GM20431 (cell line): ENCODE measurements around the gene MAGI1.
"Not testable (repeated sequence)": the region's sequence is repeated elsewhere in the genome, so short reads cannot be mapped to it uniquely, and the experiment has no call there.

Source experiments
- in situ Hi-C: fragments of 300-500 bp; cut with MseI, MboI; formaldehyde crosslinking; loops from one replicate; pipeline ENCODE4 v1.15.0; 2020; ENCODE audit warnings: low sequenced_read_pairs; ENCODE audit not compliant: unreplicated experiment

MAGI1 gene

DNA sequence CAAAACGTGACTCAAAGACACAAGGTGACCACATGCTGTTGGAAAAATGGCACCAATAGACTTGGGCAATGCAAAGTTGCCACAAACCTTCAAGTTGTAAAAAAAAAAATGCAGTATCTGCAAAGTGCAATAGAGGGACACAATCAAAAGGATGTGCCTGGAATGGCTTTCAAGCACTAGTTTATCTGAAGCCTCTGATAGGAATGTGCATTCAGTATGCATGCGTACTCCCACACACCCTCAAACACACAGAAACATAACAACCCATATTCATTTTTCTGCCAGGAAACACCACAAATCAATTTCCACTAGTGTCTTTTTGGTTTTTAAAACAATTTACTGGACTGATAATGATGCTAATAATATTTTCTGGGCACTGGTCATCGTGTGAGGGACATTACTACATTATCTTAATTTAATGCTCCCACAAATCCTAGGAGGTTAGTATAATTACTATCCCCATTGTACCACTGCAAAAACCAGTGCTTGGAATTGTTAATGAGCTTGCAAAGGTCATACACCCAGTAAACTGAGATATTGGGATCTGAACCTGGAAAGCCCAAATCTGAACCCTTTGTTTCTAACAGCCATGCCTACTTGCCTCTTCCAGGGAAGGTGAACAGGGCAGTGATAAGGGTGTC lies 298.7 kb downstream of the MAGI1 start:
- in situ Hi-C loops, result loop anchor here (25.0 kb wide), 1 partner anchor 1203 kb away; no protein-coding TSS in a partner anchor

DNA sequence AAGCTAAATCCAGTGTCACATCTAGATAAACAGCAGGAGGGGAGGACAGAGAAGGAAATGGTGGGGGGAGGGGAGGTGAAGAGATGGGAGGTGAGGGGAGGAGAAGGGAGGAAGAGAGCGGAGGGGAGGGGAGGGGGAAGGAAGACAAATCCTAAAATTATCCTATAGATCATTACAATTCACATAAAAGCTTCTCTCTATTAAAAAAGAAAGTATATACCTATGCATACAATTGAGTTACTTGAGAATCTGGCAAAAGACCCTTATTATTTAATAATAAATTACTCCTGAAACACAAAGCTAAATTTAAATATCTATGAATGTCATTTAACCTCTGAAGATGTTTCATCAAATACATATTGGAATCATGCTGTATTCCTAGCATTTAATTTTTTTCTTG lies 303.9 kb downstream of the MAGI1 start:
- in situ Hi-C loops, result loop anchor here (25.0 kb wide), 1 partner anchor 1197 kb away; no protein-coding TSS in a partner anchor

DNA sequence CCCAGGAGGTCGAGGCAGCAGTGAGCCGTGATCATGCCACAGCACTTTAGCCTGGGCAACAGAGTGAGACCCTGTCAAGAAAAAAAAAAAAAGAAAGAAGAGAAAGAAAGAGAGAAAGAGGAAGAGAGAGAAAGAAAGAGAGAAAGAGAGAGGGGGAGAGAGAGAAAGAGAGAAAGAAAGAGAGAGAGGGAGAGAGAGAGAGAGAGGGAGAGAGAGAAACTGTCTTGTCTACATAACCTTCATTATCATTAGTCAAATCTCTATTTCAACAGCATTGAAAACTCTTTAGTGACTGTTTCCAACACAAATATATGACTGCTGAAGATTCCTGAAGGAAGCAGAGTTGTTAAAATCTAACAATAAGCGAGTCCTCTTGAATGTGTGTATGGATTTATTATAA lies 304.3 kb downstream of the MAGI1 start:
- in situ Hi-C loops, result loop anchor here (25.0 kb wide), 1 partner anchor 1197 kb away; no protein-coding TSS in a partner anchor

GRCh38 chr3:65733459-65733858 lies 305.3 kb downstream of the MAGI1 start:
- in situ Hi-C loops, result loop anchor here (25.0 kb wide), 1 partner anchor 1196 kb away; no protein-coding TSS in a partner anchor

GRCh38 chr3:65732051-65732935 lies 306.4 kb downstream of the MAGI1 start:
- in situ Hi-C loops, result loop anchor here (25.0 kb wide), 1 partner anchor 1195 kb away; no protein-coding TSS in a partner anchor

DNA sequence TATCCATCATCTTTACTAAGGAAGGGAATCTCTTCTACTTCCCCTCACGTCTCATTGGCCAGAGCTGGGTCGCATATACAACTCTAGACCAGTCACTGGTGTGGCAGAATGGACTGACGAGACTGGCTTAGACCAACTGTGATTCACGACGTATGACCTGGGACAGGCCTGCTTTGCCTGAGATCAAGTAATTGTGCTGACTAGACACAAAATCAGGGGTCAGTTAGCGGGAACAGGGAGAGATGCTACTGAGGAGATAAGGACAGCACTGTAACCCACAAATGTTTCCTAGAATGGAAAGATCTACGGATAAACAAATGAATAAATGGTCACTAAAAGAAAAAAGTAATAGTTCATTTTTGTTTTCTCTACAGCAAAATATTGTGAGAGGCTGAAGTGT lies 308.3 kb downstream of the MAGI1 start:
- in situ Hi-C loops, result loop anchor here (25.0 kb wide), 1 partner anchor 1193 kb away; no protein-coding TSS in a partner anchor

- in situ Hi-C loops, result loop anchor here (25.0 kb wide), 1 partner anchor 1193 kb away; no protein-coding TSS in a partner anchor
These were observed 308.7 kb downstream of the MAGI1 start for GRCh38 chr3:65729973-65730372.

DNA sequence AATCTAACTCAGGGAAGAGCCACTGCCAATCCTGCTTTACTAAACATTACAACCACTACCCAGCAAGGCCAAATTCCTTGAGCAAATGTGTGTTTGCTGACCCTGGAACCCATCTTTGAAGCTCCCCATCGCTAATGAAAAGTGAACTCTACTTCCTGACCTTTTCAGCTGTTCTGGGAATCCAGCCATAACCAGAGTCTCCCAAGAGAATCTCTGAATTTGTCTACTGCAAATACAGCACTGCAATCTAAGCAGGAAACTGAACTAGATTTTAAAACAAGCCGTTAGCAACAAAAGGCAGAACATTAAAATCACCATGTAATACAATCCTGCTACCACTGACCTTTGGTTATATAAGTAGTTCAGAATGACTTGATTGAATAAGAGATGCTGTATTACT lies 309.2 kb downstream of the MAGI1 start:
- in situ Hi-C loops, result loop anchor here (25.0 kb wide), 1 partner anchor 1192 kb away; no protein-coding TSS in a partner anchor

DNA sequence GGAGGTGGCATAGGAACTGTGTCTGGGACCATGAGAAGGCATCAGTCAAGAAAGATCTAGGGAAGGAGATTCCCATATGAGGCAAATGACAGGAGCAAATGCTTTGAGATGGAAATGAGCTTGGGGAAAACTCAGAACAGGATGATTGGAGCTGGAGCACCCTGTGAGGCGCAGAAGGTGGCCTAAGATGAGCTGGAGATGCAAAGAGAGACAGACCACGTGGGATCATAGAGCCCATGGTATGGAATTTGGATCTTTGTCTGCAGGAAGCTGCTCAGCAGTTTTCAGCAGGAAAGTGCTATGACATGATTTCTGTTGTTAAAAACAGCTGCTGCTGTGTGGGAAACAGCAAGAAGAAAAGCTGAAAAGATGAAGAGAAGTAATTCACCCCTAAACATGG lies 310.6 kb downstream of the MAGI1 start:
- in situ Hi-C loops, result loop anchor here (25.0 kb wide), 1 partner anchor 1191 kb away; no protein-coding TSS in a partner anchor

DNA sequence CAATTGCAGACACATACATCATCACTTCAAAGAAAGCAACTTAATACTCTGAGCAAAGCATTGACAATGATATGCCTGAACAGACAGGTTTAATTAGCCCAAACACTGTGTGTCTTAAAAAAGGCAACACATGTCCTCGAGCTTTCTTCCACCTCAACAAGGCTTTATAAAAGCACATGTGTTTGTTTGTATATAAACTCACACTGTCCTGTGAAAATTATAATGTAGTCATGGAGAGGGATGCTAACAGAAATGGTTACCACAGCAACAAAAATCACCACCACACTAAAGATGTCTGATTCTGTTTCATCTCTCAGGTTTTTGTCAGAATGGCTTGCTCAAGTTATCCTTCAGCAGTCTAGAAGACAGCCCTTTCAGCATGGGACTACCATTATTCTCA lies 314.7 kb downstream of the MAGI1 start:
- in situ Hi-C loops, result no loop called here

- in situ Hi-C loops, result no loop called here
These were observed 315.7 kb downstream of the MAGI1 start for GRCh38 chr3:65723011-65723410.

- in situ Hi-C loops, result no loop called here
These were observed 317.6 kb downstream of the MAGI1 start for GRCh38 chr3:65720989-65721737.

DNA sequence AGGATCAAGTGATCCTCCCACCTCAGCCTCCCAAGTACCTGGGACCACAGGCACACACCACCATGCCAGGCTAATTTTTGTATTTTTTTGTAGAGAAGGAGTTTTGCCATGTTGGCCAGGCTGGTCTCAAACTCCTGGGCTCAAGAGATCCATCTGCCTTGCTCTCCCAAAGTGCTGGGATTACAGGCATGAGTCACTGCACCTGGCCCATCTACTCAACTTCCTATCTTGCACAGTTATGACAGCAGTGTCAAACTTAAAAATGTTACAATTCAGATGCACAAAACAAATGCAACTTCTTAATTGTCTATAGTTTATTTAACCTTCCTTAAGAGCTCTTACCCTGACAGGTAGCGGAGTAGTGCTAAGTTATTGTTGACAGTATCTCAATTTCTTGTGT lies 319.1 kb downstream of the MAGI1 start:
- in situ Hi-C loops, result not testable (repeated sequence)

- in situ Hi-C loops, result no loop called here
These were observed 320.9 kb downstream of the MAGI1 start for GRCh38 chr3:65717676-65718346.

- in situ Hi-C loops, result no loop called here
These were observed 322.5 kb downstream of the MAGI1 start for GRCh38 chr3:65716071-65716751.

GRCh38 chr3:65714134-65714533 lies 324.6 kb downstream of the MAGI1 start:
- in situ Hi-C loops, result no loop called here

GRCh38 chr3:65713016-65713415 lies 325.7 kb downstream of the MAGI1 start:
- in situ Hi-C loops, result no loop called here

GRCh38 chr3:65712140-65712539 lies 326.6 kb downstream of the MAGI1 start:
- in situ Hi-C loops, result no loop called here
